IPS DF 6.9 (cell line): ENCODE data around the gene SLC26A9.

Source experiments
- DNase-seq: peaks from one replicate; pipeline ENCODE4 v3.0.0-alpha.2; 2013; ENCODE audit warnings: low read depth, low spot score
- H3K27ac ChIP-seq: one replicate; pipeline ENCODE4 v1.5.1; 2013; ENCODE audit warnings: low read length, control low read depth
- H3K27me3 ChIP-seq: 2 replicates; pipeline ENCODE4 v1.6.1; 2013; ENCODE audit warnings: mild to moderate bottlenecking, low read length; ENCODE audit not compliant: control insufficient read depth, insufficient read depth
- H3K36me3 ChIP-seq: 2 replicates; pipeline ENCODE4 v1.6.1; 2013; ENCODE audit warnings: low read length; ENCODE audit not compliant: control insufficient read depth, insufficient read depth
- H3K4me1 ChIP-seq: 2 replicates; pipeline ENCODE4 v1.6.1; 2013; ENCODE audit warnings: low read length; ENCODE audit not compliant: control insufficient read depth, insufficient read depth
- H3K4me3 ChIP-seq: 2 replicates; pipeline ENCODE4 v1.5.1; 2013; ENCODE audit warnings: mild to moderate bottlenecking, low read length
- H3K9me3 ChIP-seq: 2 replicates; pipeline ENCODE4 v1.6.1; 2013; ENCODE audit warnings: low read length, inconsistent platforms; ENCODE audit not compliant: control insufficient read depth, insufficient read depth
- WGBS: extraction: QIAGEN DNeasy Blood & Tissue Kit; methylation state at CpG from one replicate; pipeline ENCODE4 v1.1.7; 2013; ENCODE audit warnings: mixed read lengths, missing lambda C conversion rate; ENCODE audit not compliant: insufficient read length, insufficient coverage; 5-methylcytosine and 5-hydroxymethylcytosine counted together

The SLC26A9 gene

GRCh38 chr1:205948886-205949285, 5.6 kb upstream of the SLC26A9 start:
- no CpG with 5 or more reads among the region's 3 CpGs for WGBS
- Histone ChIP-seq H3K27ac (no peak overlapping the region), H3K4me3 (no peak overlapping the region), H3K4me1 (no peaks in the 10 kb centered on the region; the same call in 1 of the 2 replicates), H3K36me3 (no peaks in the 10 kb centered on the region), H3K9me3 (no peaks in the 10 kb centered on the region), H3K27me3 (no peaks in the 10 kb centered on the region)
- no peak for DNase-seq

GRCh38 chr1:205948039-205948438, 4.8 kb upstream of the SLC26A9 start:
- DNase-seq, result no peak
- H3K9me3 ChIP-seq, result no peaks in the 10 kb centered on the region
- no CpG with 5 or more reads among the region's 4 CpGs for WGBS

GRCh38 chr1:205947024-205947423, 3.8 kb upstream of the SLC26A9 start:
- no CpG with 5 or more reads among the region's 4 CpGs for WGBS
- Histone ChIP-seq H3K4me3 (no peak overlapping the region), H3K36me3 (no peaks in the 10 kb centered on the region), H3K27ac (no peak overlapping the region), H3K4me1 (no peaks in the 10 kb centered on the region), H3K27me3 (no peaks in the 10 kb centered on the region), H3K9me3 (no peaks in the 10 kb centered on the region)
- no peak for DNase-seq

More at GRCh38 chr1:205948039-205948438, 4.8 kb upstream of the SLC26A9 start:
- no peak overlapping the region for H3K4me3 ChIP-seq
- no peaks in the 10 kb centered on the region for H3K27me3 ChIP-seq
- no peak overlapping the region for H3K27ac ChIP-seq
- no peaks in the 10 kb centered on the region for H3K36me3 ChIP-seq
- H3K4me1 ChIP-seq, result no peaks in the 10 kb centered on the region

- Histone ChIP-seq H3K27me3 (no peaks in the 10 kb centered on the region), H3K27ac (no peak overlapping the region), H3K9me3 (no peaks in the 10 kb centered on the region), H3K4me1 (peaks cover 3% of the 10 kb centered on the region), H3K36me3 (no peaks in the 10 kb centered on the region), H3K4me3 (no peak overlapping the region)
- DNase-seq, result no peak
- no CpG with 5 or more reads among the region's 3 CpGs for WGBS
Observed at GRCh38 chr1:205945069-205945468, 1.8 kb upstream of the SLC26A9 start.

- Histone ChIP-seq H3K4me1 (peaks cover 5% of the 10 kb centered on the region), H3K27me3 (no peaks in the 10 kb centered on the region), H3K9me3 (no peaks in the 10 kb centered on the region), H3K36me3 (no peaks in the 10 kb centered on the region), H3K27ac (no peak overlapping the region), H3K4me3 (no peak overlapping the region)
- WGBS, result no CpG with 5 or more reads among the region's 4 CpGs
- DNase-seq, result no peak
Observed at GRCh38 chr1:205944525-205944924, 1.3 kb upstream of the SLC26A9 start.

- H3K9me3 ChIP-seq, result no peaks in the 10 kb centered on the region
- no peaks in the 10 kb centered on the region for H3K36me3 ChIP-seq
- no peak for DNase-seq
- no peaks in the 10 kb centered on the region for H3K27me3 ChIP-seq
- H3K27ac ChIP-seq, result no peak overlapping the region
- H3K4me1 ChIP-seq, result peaks cover 10% of the 10 kb centered on the region
- no CpG with 5 or more reads among the region's 12 CpGs for WGBS
- H3K4me3 ChIP-seq, result no peak overlapping the region
Observed at GRCh38 chr1:205942631-205943159, 561 bp downstream of the SLC26A9 start.

GRCh38 chr1:205940710-205941109, 2.5 kb downstream of the SLC26A9 start:
- Histone ChIP-seq H3K27me3 (no peaks in the 10 kb centered on the region), H3K4me3 (no peak overlapping the region), H3K4me1 (peaks cover 10% of the 10 kb centered on the region), H3K9me3 (no peaks in the 10 kb centered on the region), H3K36me3 (no peaks in the 10 kb centered on the region), H3K27ac (no peak overlapping the region)
- no peak for DNase-seq
- no CpG with 5 or more reads among the region's 5 CpGs for WGBS

GRCh38 chr1:205939690-205940330, 3.4 kb downstream of the SLC26A9 start:
- Histone ChIP-seq H3K9me3 (no peaks in the 10 kb centered on the region), H3K27me3 (no peaks in the 10 kb centered on the region), H3K27ac (no peak overlapping the region), H3K4me1 (peaks cover 10% of the 10 kb centered on the region), H3K36me3 (no peaks in the 10 kb centered on the region), H3K4me3 (no peak overlapping the region)
- DNase-seq, result peak; percentile 48
- no CpG with 5 or more reads among the region's 7 CpGs for WGBS

- peaks cover 10% of the 10 kb centered on the region for H3K4me1 ChIP-seq
- no peaks in the 10 kb centered on the region for H3K36me3 ChIP-seq
- H3K27me3 ChIP-seq, result no peaks in the 10 kb centered on the region
- H3K27ac ChIP-seq, result no peak overlapping the region
- H3K9me3 ChIP-seq, result no peaks in the 10 kb centered on the region
- DNase-seq, result no peak
- H3K4me3 ChIP-seq, result no peak overlapping the region
- WGBS, result no CpG with 5 or more reads among the region's 1 CpG
Observed at GRCh38 chr1:205938682-205939081, 4.6 kb downstream of the SLC26A9 start.

- no peaks in the 10 kb centered on the region for H3K27me3 ChIP-seq
- H3K4me3 ChIP-seq, result no peak overlapping the region
- no CpG with 5 or more reads among the region's 7 CpGs for WGBS
- no peak overlapping the region for H3K27ac ChIP-seq
- H3K36me3 ChIP-seq, result no peaks in the 10 kb centered on the region
- DNase-seq, result no peak
- H3K4me1 ChIP-seq, result peaks cover 10% of the 10 kb centered on the region
- H3K9me3 ChIP-seq, result no peaks in the 10 kb centered on the region
Observed at GRCh38 chr1:205936846-205937586, 6.2 kb downstream of the SLC26A9 start.
